Tongue (tissue), 2 donors: ENCODE measurements around the gene KCNA5. TPM values are rescaled to one million over a fixed set of nuclear protein-coding genes. Genes with fewer than 3 reads are reported as not detected.

Experiments used
- DNase-seq: peaks from one replicate; pipeline ENCODE4 v3.0.0-alpha.2; 2015
- total RNA-seq: library from RNA; depleted of rRNA; stranded (reverse); fragments of >200 nt; gene quantifications from one replicate; pipeline ENCODE4 v1.2.3, GENCODE V29; 2014

Gene KCNA5
- total RNA-seq: 3.7 TPM

- peak; percentile 79 for DNase-seq
Observed at GRCh38 chr12:5043589-5044419, at the start of gene KCNA5. Gene KCNA5, plus strand, starts transcription at chr12:5043879. Its CDS starts 269 bp downstream, at chr12:5044148.

GRCh38 chr12:4994622-4995021 lies 49.1 kb upstream of the KCNA5 start:
- no peak for DNase-seq

DNA sequence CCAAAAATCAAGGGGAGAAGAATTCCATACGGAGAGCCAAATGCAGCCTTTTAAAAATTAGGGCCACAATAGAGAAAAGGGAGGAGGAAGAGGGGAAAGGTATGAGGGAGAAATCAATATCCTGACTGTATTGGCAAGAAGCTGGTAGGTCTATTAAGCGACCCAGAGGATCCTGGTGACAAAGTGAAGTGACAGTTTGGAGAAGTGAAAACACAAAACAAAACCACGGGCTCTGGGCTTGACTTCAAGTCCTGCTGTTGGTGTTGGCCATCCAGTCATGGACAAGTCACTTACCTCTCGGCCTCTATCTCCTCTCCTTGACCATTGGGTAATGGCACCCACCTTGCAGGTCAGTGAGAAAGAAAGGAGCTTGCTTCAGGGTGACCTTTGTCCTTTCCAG lies 47.0 kb upstream of the KCNA5 start:
- no peak for DNase-seq

- no peak for DNase-seq
Observed at GRCh38 chr12:4997939-4998338, 45.7 kb upstream of the KCNA5 start.

GRCh38 chr12:5000204-5000603 lies 43.5 kb upstream of the KCNA5 start:
- no peak for DNase-seq

DNA sequence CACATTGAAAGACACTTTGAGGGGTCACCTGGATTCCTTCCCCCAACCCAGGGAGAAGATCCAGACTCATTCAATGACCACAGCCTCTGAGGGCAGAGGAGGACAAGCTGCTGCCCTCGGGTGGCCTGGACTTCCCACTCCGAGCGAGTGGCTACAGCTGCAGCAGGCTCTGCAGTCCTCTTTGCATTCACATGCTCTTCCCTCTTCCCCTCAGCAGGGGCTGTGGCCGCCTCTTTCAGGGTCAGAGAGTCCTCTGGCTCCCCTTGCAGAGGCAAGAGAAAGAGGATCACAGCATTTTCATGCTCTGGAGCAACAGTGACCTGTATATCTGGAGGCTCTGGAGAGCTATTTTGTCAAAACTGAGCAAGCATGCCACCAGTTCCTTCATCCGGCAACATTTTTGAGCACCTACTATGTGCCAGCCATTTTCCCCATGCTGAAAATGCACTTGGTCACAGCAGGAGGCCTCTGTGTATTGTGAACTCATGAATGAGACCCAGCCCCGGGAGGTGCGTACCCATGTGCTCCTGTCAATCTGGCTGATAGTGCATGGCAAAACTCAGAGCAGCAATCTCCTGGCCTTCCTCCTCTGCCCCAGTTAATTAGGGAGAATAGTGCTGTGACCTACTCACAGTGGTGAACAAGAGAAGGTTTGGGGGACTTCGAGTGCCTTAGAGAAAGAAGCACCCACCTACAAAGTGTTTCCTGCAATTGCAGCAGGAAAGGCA lies 42.9 kb upstream of the KCNA5 start:
- DNase-seq: peak; percentile 54

GRCh38 chr12:5003025-5003666 lies 40.5 kb upstream of the KCNA5 start:
- DNase-seq: peak; percentile 75

- DNase-seq: no peak
Observed at GRCh38 chr12:5008661-5009060, 35.0 kb upstream of the KCNA5 start.

DNA sequence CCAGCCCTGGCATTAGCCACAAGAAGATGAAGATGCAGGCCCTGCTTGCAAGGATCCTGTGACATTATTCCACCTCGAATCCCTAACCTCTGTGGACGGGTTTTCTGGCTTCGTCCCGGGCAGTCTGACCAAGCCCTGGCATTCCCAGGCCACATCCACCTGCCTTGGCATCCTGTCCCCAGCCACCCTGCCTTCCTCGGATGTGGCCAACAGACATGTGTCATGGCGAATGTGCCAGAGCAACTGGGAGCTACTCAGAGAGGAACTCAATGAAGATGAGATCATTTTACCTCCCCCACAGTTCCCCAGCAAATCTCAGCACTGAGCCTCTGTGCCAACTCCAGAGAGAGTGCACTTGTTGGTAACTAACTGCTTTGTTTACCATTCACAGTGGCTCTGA lies 33.5 kb upstream of the KCNA5 start:
- no peak for DNase-seq

GRCh38 chr12:5012337-5012736 lies 31.3 kb upstream of the KCNA5 start:
- DNase-seq: no peak

- DNase-seq: no peak
Observed at GRCh38 chr12:5013266-5013730, 30.4 kb upstream of the KCNA5 start.

GRCh38 chr12:5014269-5014668 lies 29.4 kb upstream of the KCNA5 start:
- DNase-seq: no peak

DNA sequence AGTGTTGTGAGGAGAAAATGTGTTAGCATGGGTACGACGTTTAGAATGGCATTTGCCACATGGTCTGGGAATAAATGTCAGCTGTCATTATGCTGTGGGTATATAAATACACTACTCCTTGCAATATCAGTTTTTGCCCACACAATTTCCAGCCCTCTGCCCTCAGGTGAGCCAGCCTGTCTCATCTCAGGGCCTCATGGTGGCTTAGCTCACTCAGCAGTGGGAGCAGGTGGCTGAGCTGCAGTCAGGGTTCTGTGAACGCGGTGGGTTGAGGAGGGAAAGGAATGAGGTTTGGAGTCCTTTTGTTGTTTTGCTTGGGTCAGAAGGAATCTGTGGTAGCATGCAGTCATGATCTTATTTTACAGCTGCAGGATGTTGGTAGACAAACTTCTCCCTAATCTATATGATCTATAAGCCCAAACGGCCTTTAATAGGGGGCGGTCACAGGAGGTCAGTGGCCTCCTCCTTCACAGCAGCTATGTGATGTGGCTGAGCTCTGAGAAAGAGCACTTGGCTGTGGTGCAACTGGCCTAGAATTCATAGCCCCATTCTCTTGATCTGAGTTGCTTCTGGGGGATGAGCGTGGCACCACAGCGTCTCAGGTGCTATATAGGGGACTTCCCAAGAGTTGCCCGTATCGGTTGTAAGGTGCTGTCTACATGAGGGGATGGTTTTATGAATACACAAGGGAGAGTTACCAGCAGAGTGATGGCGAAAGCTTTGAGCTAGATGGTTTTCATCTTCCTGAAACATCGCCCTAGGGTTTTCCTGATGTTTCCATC lies 27.8 kb upstream of the KCNA5 start:
- DNase-seq: no peak

- DNase-seq: no peak
Observed at GRCh38 chr12:5016526-5016925, 27.2 kb upstream of the KCNA5 start.

- no peak for DNase-seq
Observed at GRCh38 chr12:5017638-5018348, 25.9 kb upstream of the KCNA5 start.

GRCh38 chr12:5018677-5019076 lies 25.0 kb upstream of the KCNA5 start:
- no peak for DNase-seq

DNA sequence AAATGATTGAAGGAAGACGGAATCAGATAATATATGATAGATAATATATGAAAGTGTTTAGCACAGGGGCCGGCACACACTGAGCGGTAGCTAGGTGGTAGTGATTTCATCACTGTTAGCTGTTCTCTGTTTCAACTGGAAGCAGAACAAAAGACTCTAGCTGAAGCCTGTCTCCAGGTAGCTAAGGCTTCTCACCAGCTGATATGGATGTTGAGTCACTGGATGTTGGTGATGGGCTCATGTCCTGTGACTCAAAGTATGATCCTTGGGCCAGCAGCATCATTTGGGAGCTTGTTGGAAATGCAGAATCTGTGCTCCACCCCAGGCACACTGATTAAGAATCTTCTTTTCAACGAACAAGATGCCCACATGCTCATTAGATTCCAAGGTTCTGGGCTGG lies 21.7 kb upstream of the KCNA5 start:
- DNase-seq: no peak

- DNase-seq: peak; percentile 78
Observed at GRCh38 chr12:5022465-5023061, 21.1 kb upstream of the KCNA5 start.

DNA sequence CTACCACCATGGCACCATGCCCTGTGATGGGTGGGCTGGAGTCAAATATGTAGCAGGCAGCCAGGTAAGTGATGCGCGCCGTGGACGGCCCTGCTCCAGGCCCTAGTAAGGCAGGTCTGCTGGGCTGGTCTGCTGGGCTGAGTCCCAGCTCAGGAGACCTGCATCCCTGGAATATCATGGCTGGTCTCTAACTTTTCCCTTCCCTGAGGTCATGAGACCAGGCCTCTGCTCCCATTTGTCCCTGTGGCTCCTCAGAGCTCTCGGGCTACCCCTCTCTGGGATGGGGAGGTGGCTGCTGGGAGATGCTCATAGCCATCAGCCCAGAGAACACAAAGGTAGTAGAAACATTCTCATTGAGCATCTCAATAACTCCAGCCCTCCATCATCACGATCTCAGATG lies 19.8 kb upstream of the KCNA5 start:
- no peak for DNase-seq

GRCh38 chr12:5026342-5026938 lies 17.2 kb upstream of the KCNA5 start:
- DNase-seq: no peak
